HFFc6 (cell line): ENCODE data around the gene ANGEL2. TPM values are rescaled to one million over a fixed set of nuclear protein-coding genes. Genes with fewer than 3 reads are reported as not detected.
"Not testable (repeated sequence)": the region's sequence is repeated elsewhere in the genome, so short reads cannot be mapped to it uniquely, and the experiment has no call there.

Source experiments
- DNase-seq: peaks from one replicate; pipeline ENCODE4 v3.0.0-alpha.2; 2018
- H3K27ac Mint-ChIP-seq: 2 replicates; pipeline ENCODE4 v1.8.0; 2020; ENCODE audit warnings: mild to moderate bottlenecking, mixed read lengths
- H3K27me3 Mint-ChIP-seq: 2 replicates; pipeline ENCODE4 v1.8.0; 2021; ENCODE audit warnings: mild to moderate bottlenecking, moderate library complexity, mixed read lengths; ENCODE audit not compliant: insufficient read depth
- H3K36me3 Mint-ChIP-seq: 2 replicates; pipeline ENCODE4 v1.8.0; 2021; ENCODE audit warnings: low read depth, mixed read lengths
- H3K4me1 Mint-ChIP-seq: 2 replicates; pipeline ENCODE4 v1.8.0; 2020; ENCODE audit warnings: low read depth, mixed read lengths
- H3K4me3 Mint-ChIP-seq: 2 replicates; pipeline ENCODE4 v1.8.0; 2020; ENCODE audit warnings: mild to moderate bottlenecking, moderate library complexity, mixed read lengths
- H3K9me3 Mint-ChIP-seq: 2 replicates; pipeline ENCODE4 v1.8.0; 2020; ENCODE audit warnings: mild to moderate bottlenecking, mixed read lengths
- CTCF ChIP-seq: fragments of 200-600 bp; sonication (generic); IDR thresholded peaks from 2 replicates; pipeline ENCODE4 v1.5.0; 2021; ENCODE audit warnings: antibody characterized with exemption, mild to moderate bottlenecking
- total RNA-seq, 6 experiments: library from RNA; stranded (reverse); fragmentation: NEBNext Ultra II Directional; extraction: Animal tissue kit (Norgen Biotek cat#: 25700); gene quantifications; 2 replicates in 1 of 6; 3 replicates in 5 of 6; pipeline ENCODE4 v1.2.3, GENCODE V29; 2021

The ANGEL2 gene
- total RNA-seq, 6 experiments from 2014 or later, result 21.0 to 27.2 (median 24.4) TPM

- no peaks in the 10 kb centered on the region for H3K9me3 Mint-ChIP-seq
- H3K4me1 Mint-ChIP-seq, result peaks cover 4% of the 10 kb centered on the region
- H3K27ac Mint-ChIP-seq, result no peak overlapping the region
- H3K27me3 Mint-ChIP-seq, result no peaks in the 10 kb centered on the region
- H3K36me3 Mint-ChIP-seq, result no peaks in the 10 kb centered on the region
- no peak overlapping the region for H3K4me3 Mint-ChIP-seq
- DNase-seq, result no peak
- TF ChIP-seq CTCF, result no peak
Observed at GRCh38 chr1:213008564-213008963, 7.1 kb downstream of the ANGEL2 start.

DNA sequence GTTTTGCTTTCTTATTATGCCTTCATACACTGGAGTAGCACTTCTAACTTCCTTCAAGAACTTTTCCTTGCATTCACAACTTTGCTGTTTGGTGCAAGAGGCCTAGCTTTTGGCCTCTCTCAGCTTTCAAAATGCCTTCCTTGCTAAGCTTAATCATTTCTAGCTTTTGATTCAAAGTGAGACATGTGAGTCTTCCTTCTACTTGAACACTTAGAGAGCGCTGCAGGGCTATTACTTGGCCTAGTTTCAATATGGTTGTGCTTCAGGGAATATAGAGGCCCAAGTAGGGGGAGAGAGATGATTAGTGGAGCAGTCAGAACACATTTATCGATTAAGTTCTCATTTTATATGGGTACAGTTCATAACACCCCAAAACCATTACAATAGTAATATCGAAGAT lies 12.4 kb downstream of the ANGEL2 start:
- Mint-ChIP-seq H3K27ac (no peak overlapping the region), H3K4me1 (no peaks in the 10 kb centered on the region), H3K4me3 (no peak overlapping the region), H3K9me3 (no peaks in the 10 kb centered on the region), H3K27me3 (no peaks in the 10 kb centered on the region), H3K36me3 (no peaks in the 10 kb centered on the region)
- DNase-seq, result no peak
- TF ChIP-seq CTCF, result no peak

DNA sequence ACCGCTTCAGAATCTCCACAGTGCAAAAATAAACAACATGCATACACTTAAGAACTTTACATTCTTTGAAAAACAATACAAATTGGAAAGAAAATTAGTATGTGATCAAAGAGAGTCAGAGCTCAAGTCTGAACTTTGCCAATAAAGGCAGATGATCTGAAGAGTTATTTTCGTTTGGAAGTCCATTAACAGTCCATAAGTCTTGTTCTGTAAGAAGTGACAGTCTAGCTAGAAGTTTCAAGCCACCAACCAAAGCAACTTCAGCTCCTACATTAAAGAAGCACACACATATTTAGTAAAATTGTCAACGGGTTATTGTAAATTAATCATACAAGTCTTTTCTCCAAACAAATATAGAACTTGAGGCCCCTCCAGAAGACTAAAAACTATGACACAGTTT lies 20.7 kb downstream of the ANGEL2 start:
- no peak for TF ChIP-seq CTCF
- Mint-ChIP-seq H3K27me3 (no peaks in the 10 kb centered on the region), H3K4me1 (no peaks in the 10 kb centered on the region), H3K9me3 (no peaks in the 10 kb centered on the region), H3K36me3 (no peaks in the 10 kb centered on the region; the same call in 1 of the 2 replicates), H3K4me3 (no peak overlapping the region), H3K27ac (no peak overlapping the region)
- DNase-seq, result no peak

DNA sequence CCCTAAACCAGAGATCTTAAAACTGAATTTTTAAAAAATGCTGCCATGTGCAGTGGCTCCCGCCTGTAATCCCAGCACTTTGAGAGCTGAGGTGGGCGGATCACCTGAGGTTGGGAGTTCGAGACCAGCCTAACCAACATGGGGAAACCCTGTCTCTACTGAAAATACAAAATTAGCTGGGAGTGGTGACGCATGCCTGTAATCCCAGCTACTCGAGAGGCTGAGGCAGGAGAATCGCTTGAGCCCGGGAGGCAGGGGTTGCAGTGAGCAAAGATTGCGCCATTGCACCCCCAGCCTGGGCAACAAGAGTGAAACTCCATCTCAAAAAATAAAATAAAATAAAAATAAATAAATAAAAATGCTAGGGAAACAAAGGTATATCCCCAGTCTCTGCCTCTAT lies 21.7 kb downstream of the ANGEL2 start:
- not testable (repeated sequence) for H3K27ac Mint-ChIP-seq, H3K36me3 Mint-ChIP-seq, H3K27me3 Mint-ChIP-seq, H3K4me1 Mint-ChIP-seq, H3K9me3 Mint-ChIP-seq, H3K4me3 Mint-ChIP-seq, DNase-seq

GRCh38 chr1:212990276-212990675 lies 25.4 kb downstream of the ANGEL2 start:
- H3K27me3 Mint-ChIP-seq, result no peaks in the 10 kb centered on the region
- H3K27ac Mint-ChIP-seq, result no peak overlapping the region
- TF ChIP-seq CTCF, result no peak
- peaks cover 6% of the 10 kb centered on the region; the same call in 1 of the 2 replicates for H3K4me1 Mint-ChIP-seq
- DNase-seq, result no peak
- no peak overlapping the region for H3K4me3 Mint-ChIP-seq
- H3K9me3 Mint-ChIP-seq, result no peaks in the 10 kb centered on the region
- H3K36me3 Mint-ChIP-seq, result no peaks in the 10 kb centered on the region; the same call in 1 of the 2 replicates

DNA sequence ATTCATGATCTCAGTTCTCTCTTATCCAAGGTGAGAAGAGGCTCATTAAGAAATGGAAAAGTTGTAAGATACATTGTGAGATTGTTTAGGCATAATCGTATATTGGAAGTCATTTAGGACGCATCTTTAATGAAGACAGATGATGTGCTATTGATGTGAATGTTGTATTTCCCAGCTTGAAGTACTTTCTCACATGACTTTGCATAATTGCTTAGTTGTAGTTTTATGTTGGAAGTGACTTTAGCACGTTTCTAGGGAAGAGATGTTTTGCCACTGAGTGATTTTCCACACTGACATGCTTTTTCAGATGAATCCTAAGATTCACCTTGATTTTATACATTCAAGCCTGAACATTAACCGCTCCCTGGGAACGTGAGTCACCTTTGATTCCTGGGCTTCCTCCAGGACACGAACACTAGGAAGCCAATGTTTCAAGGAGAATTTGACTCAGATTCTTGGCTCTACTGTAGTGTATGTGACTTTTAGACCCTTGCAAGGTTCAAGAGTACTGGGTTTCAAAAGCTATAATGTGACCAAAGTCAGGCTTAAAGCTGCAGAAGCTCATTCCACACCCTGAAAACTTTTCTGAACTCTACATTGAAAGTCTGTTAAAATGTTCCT lies 27.9 kb downstream of the ANGEL2 start:
- no peaks in the 10 kb centered on the region for H3K9me3 Mint-ChIP-seq
- no peak overlapping the region for H3K4me3 Mint-ChIP-seq
- no peaks in the 10 kb centered on the region; the same call in 1 of the 2 replicates for H3K36me3 Mint-ChIP-seq
- H3K4me1 Mint-ChIP-seq, result peaks cover 6% of the 10 kb centered on the region; the same call in 1 of the 2 replicates
- H3K27me3 Mint-ChIP-seq, result peaks cover 7% of the 10 kb centered on the region
- no peak for TF ChIP-seq CTCF
- no peak overlapping the region for H3K27ac Mint-ChIP-seq
- no peak for DNase-seq
